Measurements from ENCODE around the gene RAI1. TPM values are rescaled to one million over a fixed set of nuclear protein-coding genes. Genes with fewer than 3 reads are reported as not detected.

RAI1 gene
- total and polyA plus RNA-seq, 2 of the 13 experiments (the other 11 are each of a cell fraction or from before 2014, with no cell fraction given) = 3.4 to 5.2 TPM

GRCh38 chr17:17836250-17836817, 155.1 kb downstream of the RAI1 start (continued):
- TF ChIP-seq ZSCAN5A (CRISPR knock-in tag; IDR thresholded peaks at IDR 0.05; ENCODE audit: borderline replicate concordance) (peak; percentile 72; the same call in 1 of the 2 replicates), ATF5 (CRISPR knock-in tag; IDR thresholded peaks at IDR 0.05; ENCODE audit: low read depth) (peak; percentile 95), ARID2 (CRISPR knock-in tag; IDR thresholded peaks at IDR 0.05; ENCODE audit: borderline replicate concordance) (no peak), TOE1 (CRISPR knock-in tag; IDR thresholded peaks at IDR 0.05) (no peak; the same call in 1 of the 2 replicates), RFX5 (IDR thresholded peaks at IDR 0.05; ENCODE audit: low read depth, low read length) (peak; percentile 79), RELA (CRISPR knock-in tag; IDR thresholded peaks at IDR 0.05) (no peak), PAWR (CRISPR knock-in tag; IDR thresholded peaks at IDR 0.05; ENCODE audit: borderline replicate concordance) (no peak), ZBTB25 (CRISPR knock-in tag; IDR thresholded peaks at IDR 0.05) (no peak; the same call in 1 of the 2 replicates), ZNF276 (CRISPR knock-in tag; IDR thresholded peaks at IDR 0.05; ENCODE audit: low read depth) (no peak; the same call in 1 of the 2 replicates), YY1 (IDR thresholded peaks at IDR 0.05; ENCODE audit: insufficient read depth, insufficient replicate concordance, low read depth, low read length) (peak; percentile 65), ZNF318 (CRISPR knock-in tag; IDR thresholded peaks at IDR 0.05) (no peak), FOSL1 (CRISPR knock-in tag; IDR thresholded peaks at IDR 0.05; ENCODE audit: borderline replicate concordance) (peak; percentile 10; the same call in 1 of the 2 replicates), RFXAP (CRISPR knock-in tag; IDR thresholded peaks at IDR 0.05; ENCODE audit: borderline replicate concordance) (peak; percentile 53; the same call in 1 of the 2 replicates)

Data from HepG2 (cell line).